B cell (primary cell): ENCODE measurements around the gene CRIP3. TPM values are rescaled to one million over a fixed set of nuclear protein-coding genes. Genes with fewer than 3 reads are reported as not detected.

ENCODE experiments used
- ATAC-seq: fragments of 200-7000 bp; cut with Tn5 transposase; one replicate; pipeline ENCODE4 v1.10.0; 2021; ENCODE audit warnings: low read depth, mild to moderate bottlenecking, moderate number of reproducible peaks, moderate library complexity
- CTCF ChIA-PET: fragments of 350-600 bp; sonication (Branson Sonifier 250); formaldehyde crosslinking; loops from one replicate; lab custom pipeline; 2021; ENCODE audit warnings: antibody characterized with exemption, inconsistent platforms; lab: Charles Lee
- POLR2A ChIA-PET: fragments of 350-600 bp; sonication (Branson Sonifier 250); formaldehyde crosslinking; loops from one replicate; lab custom pipeline; 2021; ENCODE audit warnings: antibody characterized with exemption; lab: Charles Lee
- DNase-seq: peaks from one replicate; pipeline ENCODE4 v3.0.0; 2013
- H2AFZ ChIP-seq: 2 replicates; pipeline ENCODE4 v1.6.1; 2012; ENCODE audit warnings: mild to moderate bottlenecking, low read depth, low read length; ENCODE audit not compliant: insufficient read depth, poor library complexity, severe bottlenecking
- H3K27ac ChIP-seq, 2 donors: 1 replicate in 1 of 2; 2 replicates in 1 of 2; pipeline ENCODE4 v1.5.1; 2012 to 2013; ENCODE audit warnings: low read length in 2 of 2, mild to moderate bottlenecking in 2 of 2, moderate library complexity in 1 of 2
- H3K27me3 ChIP-seq, 4 experiments: fragments of 200-600 bp in 1 of 4; sonication (generic) in 1 of 4; replicated peaks in 1 of 4; 1 replicate in 2 of 4; 2 replicates in 2 of 4; pipeline versions ENCODE4 v1.6.1 to v1.7.0; 2013 to 2016; ENCODE audit warnings: low read length in 3 of 4, mild to moderate bottlenecking in 2 of 4, mixed read lengths in 1 of 4, moderate library complexity in 1 of 4; ENCODE audit not compliant: insufficient read depth in 4 of 4, control insufficient read depth in 3 of 4; ENCODE audit errors: control extremely low read depth in 1 of 4
- H3K36me3 ChIP-seq, 2 experiments: replicated peaks in 1 of 2; 1 replicate in 1 of 2; 2 replicates in 1 of 2; pipeline versions ENCODE4 v1.6.1 to v1.7.1; 2013; ENCODE audit warnings: low read length in 1 of 2; ENCODE audit not compliant: insufficient read depth in 2 of 2, control insufficient read depth in 1 of 2; ENCODE audit errors: control extremely low read depth in 1 of 2, extremely low read depth in 1 of 2
- H3K4me1 ChIP-seq, 2 donors: fragments of 200-600 bp in 1 of 2; sonication (generic) in 1 of 2; 1 replicate in 1 of 2; 2 replicates in 1 of 2; pipeline versions ENCODE4 v1.5.1 to v1.6.1; 2013 to 2017; ENCODE audit warnings: low read length in 2 of 2; ENCODE audit not compliant: control insufficient read depth in 2 of 2, insufficient read depth in 2 of 2
- H3K4me2 ChIP-seq: replicated peaks from 2 replicates; pipeline ENCODE3; 2012; ENCODE audit warnings: mild to moderate bottlenecking, low read depth, low read length; ENCODE audit not compliant: poor library complexity, severe bottlenecking
- H3K4me3 ChIP-seq, 5 experiments: fragments of 200-600 bp in 1 of 5; sonication (generic) in 1 of 5; 1 replicate in 3 of 5; 2 replicates in 2 of 5; pipeline versions ENCODE4 v1.5.1 to v1.7.0; 2011 to 2016; ENCODE audit warnings: low read length in 4 of 5, mild to moderate bottlenecking in 4 of 5, low read depth in 2 of 5, control low read depth in 1 of 5, moderate library complexity in 1 of 5; ENCODE audit not compliant: insufficient read depth in 1 of 5; ENCODE audit errors: control extremely low read depth in 1 of 5, extremely low read depth in 1 of 5
- H3K79me2 ChIP-seq: fragments of 200-600 bp; sonication (generic); one replicate; pipeline ENCODE4 v1.6.0; 2016; ENCODE audit warnings: low read length; ENCODE audit not compliant: control insufficient read depth, insufficient read depth
- H3K9ac ChIP-seq: fragments of 200-600 bp; sonication (generic); 2 replicates; pipeline ENCODE4 v1.6.1; 2017; ENCODE audit warnings: mild to moderate bottlenecking, low read length, moderate library complexity
- H3K9me3 ChIP-seq, 3 donors: one replicate each; pipeline versions ENCODE4 v1.6.1 to v1.7.1; 2013; ENCODE audit warnings: low read length in 2 of 3; ENCODE audit not compliant: control insufficient read depth in 2 of 3, insufficient read depth in 1 of 3; ENCODE audit errors: control extremely low read depth in 1 of 3
- H4K20me1 ChIP-seq: 2 replicates; pipeline ENCODE4 v1.6.0; 2012; ENCODE audit warnings: mild to moderate bottlenecking, low read length; ENCODE audit not compliant: insufficient read depth, control insufficient read depth, poor library complexity, severe bottlenecking
- H3K27ac Mint-ChIP-seq: one replicate; pipeline ENCODE4 v1.8.0; 2021; ENCODE audit warnings: mixed read lengths
- H3K27me3 Mint-ChIP-seq: one replicate; pipeline ENCODE4 v1.8.0; 2021; ENCODE audit warnings: mixed read lengths
- H3K4me1 Mint-ChIP-seq: one replicate; pipeline ENCODE4 v1.8.0; 2021; ENCODE audit warnings: mixed read lengths
- H3K4me3 Mint-ChIP-seq: one replicate; pipeline ENCODE4 v1.8.0; 2021; ENCODE audit warnings: mixed read lengths
- H3K9me3 Mint-ChIP-seq: one replicate; pipeline ENCODE4 v1.8.0; 2022; ENCODE audit warnings: mixed read lengths; ENCODE audit not compliant: insufficient read depth
- EZH2 ChIP-seq: IDR thresholded peaks from 2 replicates; pipeline ENCODE4 v1.6.1; 2012; ENCODE audit warnings: borderline replicate concordance, low read depth, mild to moderate bottlenecking, moderate library complexity, low read length; ENCODE audit not compliant: insufficient read depth, poor library complexity, severe bottlenecking
- WGBS: methylation state at CpG from one replicate; pipeline ENCODE4 v1.1.5; 2013; ENCODE audit warnings: missing lambda C conversion rate; ENCODE audit not compliant: insufficient coverage; 5-methylcytosine and 5-hydroxymethylcytosine counted together
- intact Hi-C: fragments of 100-400 bp; cut with micrococcal nuclease; formaldehyde crosslinking; loops from one replicate; pipeline ENCODE4 v1.10.0; 2022
- polyA plus RNA-seq: library from polyadenylated mRNA; depleted of rRNA; stranded (reverse); fragments of >200 nt; gene quantifications from 2 replicates; pipeline ENCODE4 v1.2.3, GENCODE V29; 2012
- total RNA-seq, 2 donors: library from RNA; stranded (reverse); fragments of 120-200 nt in 1 of 2; gene quantifications; 1 replicate in 1 of 2; 2 replicates in 1 of 2; pipeline versions ENCODE4 v1.2.3 to v1.2.4, GENCODE V29; 2013 to 2022
- TF ChIP-seq, protein P1 (sequence below): fragments of 200-600 bp; IDR thresholded peaks from one replicate; pipeline ENCODE4 v1.8.0; 2022; ENCODE audit warnings: antibody characterized with exemption, mild to moderate bottlenecking

The CRIP3 gene
- total and polyA plus RNA-seq, 2 donors (not counting 1 experiment from before 2014, with no cell fraction given), result 25.8 to 64.6 TPM

DNA sequence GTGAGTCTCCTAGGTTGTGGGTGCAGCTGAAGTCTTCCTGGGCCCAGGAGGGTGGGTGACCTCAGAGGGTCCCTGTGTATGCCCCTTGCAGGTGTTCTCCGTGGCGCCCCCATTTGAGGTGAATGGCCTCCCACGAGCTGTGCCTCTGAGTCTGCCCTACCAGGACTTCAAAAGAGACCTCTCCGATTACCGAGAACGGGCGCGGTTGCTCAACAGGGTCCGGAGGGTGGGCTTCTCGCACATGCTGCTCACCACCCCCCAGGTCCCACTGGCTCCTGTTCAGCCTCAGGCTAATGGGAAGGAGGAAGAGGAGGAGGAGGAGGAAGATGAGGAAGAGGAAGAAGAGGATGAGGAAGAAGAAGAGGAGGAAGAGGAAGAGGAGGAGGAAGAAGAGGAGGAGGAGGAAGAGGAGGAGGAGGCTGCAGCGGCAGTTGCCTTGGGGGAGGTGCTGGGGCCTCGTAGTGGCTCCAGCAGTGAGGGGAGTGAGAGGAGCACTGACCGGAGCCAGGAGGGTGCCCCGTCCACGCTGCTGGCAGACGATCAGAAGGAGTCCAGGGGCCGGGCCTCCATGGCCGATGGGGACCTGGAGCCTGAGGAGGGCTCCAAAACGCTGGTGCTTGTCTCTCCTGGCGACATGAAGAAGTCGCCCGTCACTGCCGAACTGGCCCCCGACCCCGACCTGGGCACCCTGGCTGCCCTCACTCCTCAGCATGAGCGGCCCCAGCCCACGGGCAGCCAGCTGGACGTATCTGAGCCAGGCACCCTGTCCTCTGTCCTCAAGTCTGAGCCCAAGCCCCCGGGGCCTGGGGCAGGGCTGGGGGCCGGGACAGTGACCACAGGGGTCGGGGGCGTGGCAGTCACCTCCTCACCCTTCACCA lies 25.8 kb downstream of the CRIP3 start:
- POLR2A ChIA-PET, result no interaction called here
- Histone ChIP-seq H4K20me1 (no peaks in the 10 kb centered on the region), H3K9me3 (no peaks in the 10 kb centered on the region), H2AFZ (no peak overlapping the region), H3K36me3 (no peaks in the 10 kb centered on the region), H3K27me3 (peaks cover 0 to 29% (median 11%) of the 10 kb centered on the region in 4 experiments), H3K4me3 (no peak overlapping the region), H3K4me2 (no peak overlapping the region), H3K4me1 (no peaks in the 10 kb centered on the region), H3K9ac (no peak overlapping the region), H3K79me2 (no peaks in the 10 kb centered on the region), H3K27ac (no peak overlapping the region)
- TF ChIP-seq, protein P1, sequence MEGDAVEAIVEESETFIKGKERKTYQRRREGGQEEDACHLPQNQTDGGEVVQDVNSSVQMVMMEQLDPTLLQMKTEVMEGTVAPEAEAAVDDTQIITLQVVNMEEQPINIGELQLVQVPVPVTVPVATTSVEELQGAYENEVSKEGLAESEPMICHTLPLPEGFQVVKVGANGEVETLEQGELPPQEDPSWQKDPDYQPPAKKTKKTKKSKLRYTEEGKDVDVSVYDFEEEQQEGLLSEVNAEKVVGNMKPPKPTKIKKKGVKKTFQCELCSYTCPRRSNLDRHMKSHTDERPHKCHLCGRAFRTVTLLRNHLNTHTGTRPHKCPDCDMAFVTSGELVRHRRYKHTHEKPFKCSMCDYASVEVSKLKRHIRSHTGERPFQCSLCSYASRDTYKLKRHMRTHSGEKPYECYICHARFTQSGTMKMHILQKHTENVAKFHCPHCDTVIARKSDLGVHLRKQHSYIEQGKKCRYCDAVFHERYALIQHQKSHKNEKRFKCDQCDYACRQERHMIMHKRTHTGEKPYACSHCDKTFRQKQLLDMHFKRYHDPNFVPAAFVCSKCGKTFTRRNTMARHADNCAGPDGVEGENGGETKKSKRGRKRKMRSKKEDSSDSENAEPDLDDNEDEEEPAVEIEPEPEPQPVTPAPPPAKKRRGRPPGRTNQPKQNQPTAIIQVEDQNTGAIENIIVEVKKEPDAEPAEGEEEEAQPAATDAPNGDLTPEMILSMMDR, result no peak
- TF ChIP-seq EZH2, result no peak
- H3K4me1 Mint-ChIP-seq, result peaks cover 5% of the 10 kb centered on the region
- no peak overlapping the region for H3K4me3 Mint-ChIP-seq
- H3K9me3 Mint-ChIP-seq, result no peaks in the 10 kb centered on the region
- intact Hi-C loops, result no loop called here
- WGBS, result 85% methylated on average over 26 of the region's 32 CpGs
- H3K27me3 Mint-ChIP-seq, result peaks cover 44% of the 10 kb centered on the region
- ATAC-seq (no peak), DNase-seq (no peak)
- CTCF ChIA-PET, result interaction anchor here (1.1 kb wide), 1 partner anchor 115 kb away, joined by 3 read pairs; no protein-coding TSS in a partner anchor
- H3K27ac Mint-ChIP-seq, result no peak overlapping the region

DNA sequence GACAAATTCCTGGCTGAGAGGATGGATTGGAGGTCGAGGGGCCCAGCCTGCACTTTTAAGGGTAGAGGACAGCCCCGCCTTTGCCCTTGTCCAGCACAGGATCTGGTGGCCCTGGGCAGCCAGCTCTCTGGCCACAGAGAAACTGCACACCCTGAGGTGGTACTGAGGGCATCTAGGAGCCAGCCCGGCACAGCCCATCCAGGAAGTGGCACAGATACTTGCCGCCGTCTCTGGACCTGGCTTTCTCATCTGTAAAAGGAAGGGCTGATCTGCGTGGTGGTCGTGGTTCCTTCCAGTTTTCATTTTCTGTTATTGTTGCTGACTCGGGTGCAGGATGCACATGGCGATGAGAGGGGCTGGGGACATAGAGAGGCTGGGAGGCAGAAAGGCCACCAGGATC lies 26.6 kb downstream of the CRIP3 start:
- TF ChIP-seq EZH2, result no peak
- TF ChIP-seq, protein P1, result no peak
- H3K4me1 Mint-ChIP-seq, result peaks cover 7% of the 10 kb centered on the region
- ChIA-PET CTCF (interaction anchor here (1.1 kb wide), 1 partner anchor 116 kb away, joined by 3 read pairs; no protein-coding TSS in a partner anchor), POLR2A (interaction anchor here (0.5 kb wide), 1 partner anchor 41 kb away, joined by 9 read pairs; no protein-coding TSS in a partner anchor)
- WGBS, result 54% methylated on average over 9 of the region's 9 CpGs
- Histone ChIP-seq H2AFZ (no peak overlapping the region), H3K4me2 (no peak overlapping the region), H3K9me3 (no peaks in the 10 kb centered on the region), H3K79me2 (no peaks in the 10 kb centered on the region), H3K9ac (no peak overlapping the region), H3K27me3 (peaks cover 0 to 36% (median 14%) of the 10 kb centered on the region in 4 experiments), H3K4me1 (peaks cover under 1 to 1% of the 10 kb centered on the region in 2 donors), H3K27ac (no peak overlapping the region), H4K20me1 (peaks cover 1% of the 10 kb centered on the region), H3K36me3 (no peaks in the 10 kb centered on the region), H3K4me3 (no peak overlapping the region)
- peaks cover 41% of the 10 kb centered on the region for H3K27me3 Mint-ChIP-seq
- H3K9me3 Mint-ChIP-seq, result no peaks in the 10 kb centered on the region
- H3K27ac Mint-ChIP-seq, result no peak overlapping the region
- ATAC-seq, result no peak
- no peak for DNase-seq
- intact Hi-C loops, result no loop called here
- no peak overlapping the region for H3K4me3 Mint-ChIP-seq
